HG02870 (cell line): Measurements from ENCODE around the gene IDI1.
"Not testable (repeated sequence)": the region's sequence is repeated elsewhere in the genome, so short reads cannot be mapped to it uniquely, and the experiment has no call there.

Experiments
- ATAC-seq: cut with Tn5 transposase; IDR thresholded peaks from one replicate; pipeline ENCODE4 v1.9.1; 2021; ENCODE audit warnings: mild to moderate bottlenecking, moderate library complexity; ENCODE audit not compliant: unreplicated experiment

Gene IDI1

GRCh38 chr10:1048732-1049424, at the start of gene IDI1:
Gene IDI1, minus strand, starts transcription at chr10:1049119. Its CDS starts 116 bp downstream, at chr10:1049003.
- peak; percentile 78 for ATAC-seq

GRCh38 chr10:1097436-1097835, 48.5 kb upstream of the IDI1 start:
- no peak for ATAC-seq

GRCh38 chr10:1096287-1096889, 47.5 kb upstream of the IDI1 start:
- ATAC-seq, result no peak

- no peak for ATAC-seq
Observed at GRCh38 chr10:1095498-1095897, 46.6 kb upstream of the IDI1 start.

DNA sequence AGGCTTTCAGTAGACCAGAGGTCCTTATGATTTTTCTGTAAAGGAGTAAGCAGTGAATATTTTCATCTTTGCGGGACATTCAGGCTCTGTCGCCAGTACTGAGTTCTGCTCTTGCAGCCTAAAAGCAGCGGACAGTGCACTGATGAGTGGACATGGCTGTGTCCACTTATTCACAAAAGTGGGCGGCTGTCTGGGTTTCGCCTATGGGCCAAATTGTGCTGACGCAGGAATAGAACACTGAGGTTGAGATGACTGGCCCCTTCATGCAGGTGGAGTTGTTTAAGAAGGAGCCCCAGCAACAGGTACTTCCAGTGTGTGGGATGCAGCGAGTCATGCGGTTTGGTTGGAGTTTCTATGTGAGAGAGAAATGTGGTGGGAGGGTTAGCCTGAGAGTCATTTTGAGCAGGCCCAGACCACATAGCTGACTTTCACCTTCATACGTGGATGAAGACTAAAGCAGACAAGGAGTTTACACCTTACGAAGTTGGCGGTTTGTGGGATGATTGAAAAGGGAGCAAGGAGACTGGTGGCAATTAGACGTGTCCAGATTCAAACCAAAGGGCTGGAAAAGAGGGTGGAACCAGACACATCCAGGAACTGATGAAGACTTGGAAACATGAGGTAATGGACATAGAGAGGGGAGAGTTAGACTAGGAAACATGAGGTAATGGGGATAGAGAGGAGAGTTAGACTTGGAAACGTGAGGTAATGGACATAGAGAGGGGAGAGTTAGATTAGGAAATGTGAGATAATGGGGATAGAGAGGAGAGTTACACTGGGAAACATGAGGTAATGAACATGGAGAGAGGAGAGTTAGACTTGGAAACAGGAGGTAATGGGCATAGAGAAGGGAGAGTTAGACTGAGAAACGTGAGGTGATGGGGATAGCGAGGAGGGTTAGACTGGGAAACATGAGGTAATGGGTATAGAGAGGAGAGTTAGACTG, 45.5 kb upstream of the IDI1 start:
- peak; percentile 79 for ATAC-seq

GRCh38 chr10:1093696-1094095, 44.8 kb upstream of the IDI1 start:
- no peak for ATAC-seq

- ATAC-seq, result no peak
Observed at GRCh38 chr10:1090696-1091095, 41.8 kb upstream of the IDI1 start.

GRCh38 chr10:1089017-1089689, 40.2 kb upstream of the IDI1 start:
- ATAC-seq, result no peak

GRCh38 chr10:1086787-1087186, 37.9 kb upstream of the IDI1 start:
- no peak for ATAC-seq

GRCh38 chr10:1085258-1085657, 36.3 kb upstream of the IDI1 start:
- ATAC-seq, result no peak

GRCh38 chr10:1084011-1084950, 35.4 kb upstream of the IDI1 start:
- no peak for ATAC-seq

GRCh38 chr10:1083581-1083980, 34.7 kb upstream of the IDI1 start:
- no peak for ATAC-seq

DNA sequence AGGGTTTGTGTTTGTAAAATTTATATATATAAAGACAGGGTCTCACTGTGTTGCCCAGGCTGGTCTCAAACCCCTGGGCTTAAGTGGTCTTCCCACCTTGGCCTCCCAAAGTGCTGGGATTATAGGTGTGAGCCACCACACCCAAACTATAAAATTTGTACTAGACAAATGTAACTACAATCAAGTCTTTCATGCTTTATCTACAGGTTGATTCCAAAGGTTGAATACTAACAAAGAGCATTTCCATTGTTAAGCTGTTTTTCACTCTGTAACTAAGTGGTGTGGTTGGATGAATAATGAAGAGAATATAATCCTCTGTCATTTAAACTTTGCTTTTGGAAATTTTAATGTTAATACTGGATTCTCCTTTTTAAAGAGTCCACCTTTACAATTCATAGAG, 29.7 kb upstream of the IDI1 start:
- ATAC-seq, result no peak

DNA sequence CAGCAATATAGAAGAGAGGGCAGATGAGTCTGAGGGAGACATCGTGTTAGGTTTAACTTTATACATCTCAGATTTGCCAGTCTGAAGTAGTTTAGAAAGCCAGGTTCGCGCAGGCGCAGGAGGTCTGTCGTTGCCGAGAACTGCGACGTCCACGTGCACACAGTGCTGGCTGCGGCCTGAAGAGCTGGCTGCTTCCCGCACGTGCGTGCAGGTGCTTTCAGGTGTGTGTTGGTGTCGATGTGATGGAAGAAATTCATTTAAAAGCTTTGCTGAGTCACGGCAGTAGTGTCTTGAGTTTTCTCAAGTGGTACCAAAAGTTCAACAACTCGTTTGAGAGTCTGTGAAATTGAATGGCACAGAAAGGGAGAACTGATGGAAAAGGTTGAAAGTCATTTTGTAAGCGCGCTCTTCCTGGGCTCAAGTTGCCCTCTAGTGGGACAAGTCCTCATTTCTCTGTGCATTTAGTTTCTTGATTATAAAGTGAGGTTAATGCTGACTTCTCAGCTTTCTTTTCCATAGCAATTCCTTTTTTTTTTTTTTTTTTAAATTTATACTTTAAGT, 25.9 kb upstream of the IDI1 start:
- ATAC-seq, result no peak

DNA sequence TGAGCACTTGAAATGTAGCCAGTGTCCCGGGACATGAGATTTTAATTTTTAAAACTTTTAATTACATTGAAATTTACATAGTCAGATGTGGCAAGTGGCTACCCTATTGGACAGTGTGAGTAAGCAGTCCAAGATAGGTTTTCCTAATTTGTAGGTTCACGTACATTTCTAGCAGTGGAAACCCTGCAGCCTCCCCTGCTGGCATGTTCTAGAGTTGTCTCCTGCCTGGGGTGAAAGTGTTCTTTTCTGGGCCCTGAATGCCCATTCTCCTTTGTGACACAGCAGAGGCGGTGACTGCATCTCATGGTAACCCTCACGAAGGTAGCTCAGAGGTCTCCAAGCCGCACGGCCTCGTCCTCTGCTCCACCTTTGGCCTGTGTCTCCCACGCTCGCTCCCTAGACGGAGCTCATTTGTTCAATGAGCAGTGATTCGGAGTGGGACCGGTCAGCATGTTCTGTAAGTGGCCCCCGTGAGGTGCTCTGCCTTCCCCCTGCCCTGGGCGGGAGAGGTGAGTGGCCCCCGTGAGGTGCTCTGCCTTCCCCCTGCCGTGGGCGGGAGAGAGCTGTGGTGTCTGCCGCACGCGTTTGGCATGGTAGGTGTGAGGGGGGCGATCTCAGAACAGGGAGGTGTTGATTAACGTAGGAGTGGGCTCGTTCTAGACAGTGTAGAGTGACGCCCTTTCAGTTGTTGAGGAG, 25.3 kb upstream of the IDI1 start:
- no peak for ATAC-seq

- no peak for ATAC-seq
Observed at GRCh38 chr10:1070919-1071318, 22.0 kb upstream of the IDI1 start.

GRCh38 chr10:1068380-1069361, 19.8 kb upstream of the IDI1 start:
- no peak for ATAC-seq

DNA sequence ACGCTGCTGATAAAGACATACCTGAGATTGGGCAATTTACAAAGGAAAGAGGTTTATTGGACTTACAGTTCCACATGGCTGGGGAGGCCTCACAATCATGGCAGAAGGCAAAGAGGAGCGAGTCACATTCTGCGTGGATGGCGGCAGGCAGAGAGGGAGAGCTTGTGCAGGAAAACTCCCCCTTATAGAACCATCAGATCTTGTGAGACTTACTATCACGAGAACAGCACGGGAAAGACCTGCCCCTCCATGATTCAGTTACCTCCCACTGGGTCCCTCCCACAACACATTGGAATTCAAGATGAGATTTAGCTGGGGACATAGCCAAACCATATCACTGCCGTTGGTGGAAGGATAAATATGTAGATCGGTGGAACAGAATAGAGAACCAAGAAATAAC, 17.8 kb upstream of the IDI1 start:
- not testable (repeated sequence) for ATAC-seq
